ENCODE measurements around the gene SCGB3A1. TPM values are rescaled to one million over a fixed set of nuclear protein-coding genes. Genes with fewer than 3 reads are reported as not detected.

Gene SCGB3A1
- total and polyA plus RNA-seq, 7 donors = 0.46 TPM; not detected in 6

DNA sequence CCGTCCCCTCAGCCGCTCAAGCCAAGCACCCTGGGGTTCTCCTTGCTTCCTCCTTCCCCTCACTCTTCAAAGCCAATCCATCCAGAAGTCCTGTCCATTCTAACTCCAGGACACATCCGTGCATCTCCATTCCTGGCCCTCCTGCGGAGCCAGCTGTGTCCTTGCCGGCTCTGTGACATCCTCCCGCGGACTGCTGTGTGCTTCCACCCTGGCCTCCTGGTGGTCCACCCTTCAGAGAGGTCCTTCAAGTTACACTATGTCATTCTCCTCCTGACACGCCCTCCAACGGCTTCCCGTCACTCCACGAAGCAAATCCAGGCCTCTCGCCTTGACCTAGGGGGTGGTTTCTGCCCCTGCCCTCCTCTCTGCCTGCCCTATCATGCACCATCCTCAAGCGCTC is 13.0 kb upstream of the SCGB3A1 start:
- peak in 1 of 2 donors; percentile 28 for DNase-seq

DNA sequence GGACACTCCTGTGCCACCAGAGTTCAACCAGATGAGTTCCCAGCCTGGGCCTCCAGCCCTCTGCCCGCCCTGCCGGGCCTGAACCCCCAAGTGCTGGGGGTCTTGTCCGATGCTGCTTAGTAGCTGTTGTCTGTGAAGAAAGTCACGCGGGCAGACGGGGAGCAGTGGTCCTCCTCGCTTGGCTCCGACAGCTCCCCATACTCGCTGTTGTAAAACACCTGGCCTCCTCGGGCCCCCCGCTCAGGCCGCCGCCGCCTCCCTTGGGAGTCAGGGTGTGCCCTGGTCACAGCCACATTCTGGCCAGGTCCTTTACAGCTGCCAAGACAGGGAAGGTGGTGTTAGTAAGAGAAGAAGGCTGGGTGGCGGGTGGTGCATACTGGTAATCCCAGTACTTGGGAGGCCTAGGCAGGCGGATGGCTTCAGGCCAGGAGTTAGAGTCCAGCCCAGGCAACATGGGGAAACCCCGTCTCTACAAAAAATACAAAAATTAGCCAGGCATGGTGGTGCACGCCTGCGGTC is 11.8 kb upstream of the SCGB3A1 start:
- intact Hi-C loops (cut with DNase I) = no loop called here

More for the DNA sequence above, 13.0 kb upstream of the SCGB3A1 start:
- no peak for ATAC-seq
- no peaks in the 10 kb centered on the region for H3K9me3 ChIP-seq
- H3K27ac ChIP-seq = no peak overlapping the region
- intact Hi-C loops (cut with DNase I) = no loop called here
- H3K4me1 ChIP-seq = no peaks in the 10 kb centered on the region
- no peaks in the 10 kb centered on the region for H3K36me3 ChIP-seq (ENCODE audit: insufficient read depth in 1 of 2, low read depth in 1 of 2)
- no peak for TF ChIP-seq CTCF (IDR thresholded peaks at IDR 0.05)
- 83 to 87% (median 84%) methylated on average over 13 of the region's 13 CpGs for WGBS, 3 donors
- H3K4me3 ChIP-seq = no peak overlapping the region
- H3K27me3 ChIP-seq (ENCODE audit: insufficient read depth in 3 of 3, low read length in 2 of 3) = no peaks in the 10 kb centered on the region

DNA sequence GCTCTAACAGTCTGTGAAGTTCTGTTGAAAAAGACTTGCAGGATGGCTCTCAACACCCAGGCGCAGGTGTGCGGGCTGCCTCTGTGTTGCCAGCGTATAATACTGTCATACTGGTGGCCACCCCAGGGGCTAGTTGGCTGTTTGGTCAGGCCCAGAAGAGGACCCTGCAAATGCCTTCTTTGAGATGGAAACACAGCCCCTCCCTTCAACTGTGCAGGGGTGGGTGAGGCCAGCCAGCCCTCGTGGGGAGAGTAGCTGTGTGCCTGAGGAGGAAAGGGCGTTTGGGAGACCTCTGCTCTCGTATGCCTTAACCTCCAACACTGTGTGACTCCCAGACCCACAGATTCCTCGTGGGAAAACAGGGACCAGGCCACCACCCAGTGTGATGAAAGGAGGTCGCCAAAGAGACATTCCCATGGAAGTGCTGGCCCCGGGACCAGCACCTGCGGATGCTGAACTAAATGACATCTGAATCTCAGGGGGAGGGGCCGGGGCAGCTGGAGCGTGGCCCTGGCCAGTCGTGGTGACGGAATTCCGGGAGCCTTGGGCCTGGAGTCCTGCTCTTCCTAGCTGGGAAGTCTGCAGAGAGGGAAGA is 11.3 kb upstream of the SCGB3A1 start:
- DNase-seq (peak in 1 of 2 donors; percentile 16), ATAC-seq (no peak)
- Histone ChIP-seq H3K27me3 (ENCODE audit: insufficient read depth in 3 of 3, low read length in 2 of 3) (peaks cover 0 to 2% (median 0%) of the 10 kb centered on the region in 3 donors), H3K9me3 (no peaks in the 10 kb centered on the region), H3K27ac (no peak overlapping the region), H3K36me3 (ENCODE audit: insufficient read depth in 1 of 2, low read depth in 1 of 2) (no peaks in the 10 kb centered on the region), H3K4me1 (no peaks in the 10 kb centered on the region), H3K4me3 (no peak overlapping the region)
- intact Hi-C loops (cut with DNase I) = no loop called here
- TF ChIP-seq CTCF (IDR thresholded peaks at IDR 0.05) = no peak
- 33 to 45% (median 34%) methylated on average over 11 to 15 of the region's 15 CpGs for WGBS, 3 donors

More for the DNA sequence above, 11.8 kb upstream of the SCGB3A1 start:
- ATAC-seq = no peak
- TF ChIP-seq CTCF (IDR thresholded peaks at IDR 0.05) = no peak
- Histone ChIP-seq H3K27ac (no peak overlapping the region), H3K4me3 (no peak overlapping the region), H3K27me3 (ENCODE audit: insufficient read depth in 3 of 3, low read length in 2 of 3) (peaks cover 0 to 2% (median 0%) of the 10 kb centered on the region in 3 donors), H3K4me1 (no peaks in the 10 kb centered on the region), H3K36me3 (ENCODE audit: insufficient read depth in 1 of 2, low read depth in 1 of 2) (no peaks in the 10 kb centered on the region), H3K9me3 (no peaks in the 10 kb centered on the region)
- 77 to 82% (median 81%) methylated on average over 19 of the region's 19 CpGs for WGBS, 3 donors
- peak; percentile 2 to 40 for DNase-seq

DNA sequence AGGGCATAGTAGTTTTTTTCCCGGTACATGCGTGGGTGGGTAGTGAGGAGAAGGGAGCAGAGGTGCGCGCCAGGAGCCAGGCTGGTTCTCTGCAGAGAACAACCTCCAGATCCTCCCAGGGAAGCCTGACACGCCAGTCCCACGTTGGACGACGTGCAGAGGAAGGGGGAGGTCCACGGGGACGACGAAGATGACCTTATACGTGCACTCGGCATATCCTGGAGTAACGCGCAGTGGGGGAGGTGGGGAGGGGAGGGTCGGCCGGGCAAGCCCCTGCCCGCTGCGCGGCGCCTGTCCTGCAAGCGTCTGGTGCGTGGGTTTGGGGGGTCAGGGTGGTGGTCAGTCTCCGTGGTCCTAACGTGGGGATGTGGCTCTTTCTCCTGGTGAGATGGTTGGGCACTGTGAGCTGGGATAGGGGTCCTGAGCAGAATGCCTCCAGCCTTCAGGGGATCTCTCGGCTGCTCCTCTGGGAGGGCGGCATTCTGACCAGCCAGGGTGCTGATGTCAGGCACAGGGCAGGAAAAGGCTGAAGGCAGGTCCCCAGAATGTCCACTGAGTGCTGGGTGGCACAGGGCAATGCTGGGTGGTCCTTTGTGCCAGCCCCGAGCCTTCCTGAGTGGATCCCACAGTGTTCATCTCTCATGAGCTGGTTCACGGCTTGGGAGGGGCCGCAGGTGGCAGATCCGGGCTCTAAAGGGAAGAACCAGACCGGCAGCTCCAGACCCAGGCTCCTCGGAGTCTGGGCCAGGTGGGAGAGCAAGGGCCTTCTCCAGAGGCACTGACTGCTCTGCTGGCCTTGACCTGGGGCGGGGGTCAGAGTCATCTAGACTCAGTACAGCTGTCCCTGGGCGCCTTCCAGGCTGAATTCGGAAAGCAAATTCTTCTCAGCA is 10.5 kb upstream of the SCGB3A1 start:
- Histone ChIP-seq H3K4me1 (no peaks in the 10 kb centered on the region), H3K9me3 (no peaks in the 10 kb centered on the region), H3K4me3 (no peak overlapping the region), H3K27me3 (ENCODE audit: insufficient read depth in 3 of 3, low read length in 2 of 3) (peaks cover 0 to 2% (median 0%) of the 10 kb centered on the region in 3 donors), H3K36me3 (ENCODE audit: insufficient read depth in 1 of 2, low read depth in 1 of 2) (no peaks in the 10 kb centered on the region), H3K27ac (no peak overlapping the region)
- intact Hi-C loops (cut with DNase I) = no loop called here
- peak in 1 of 2 donors; percentile 42 for DNase-seq
- ATAC-seq = no peak
- 70 to 78% (median 72%) methylated on average over 35 to 36 of the region's 36 CpGs for WGBS, 3 donors
- TF ChIP-seq CTCF (IDR thresholded peaks at IDR 0.05) = no peak
